BLaER1 treated with 17β-estradiol and CSF1 and Interleukin-3, amounts not matched to agents 10 nM and 100 nM (cell line): Measurements from ENCODE around the gene COQ5.

Experiments
- H3K27ac ChIP-seq, 11 experiments: shearing (Covaris generic); formaldehyde crosslinking; 2 replicates each; pipeline ENCODE4 v1.8.1; 2022
- H3K27me3 ChIP-seq, 11 experiments: shearing (Covaris generic); formaldehyde crosslinking; 2 replicates each; pipeline ENCODE4 v1.8.1; 2022
- H3K36me3 ChIP-seq, 11 experiments: shearing (Covaris generic); formaldehyde crosslinking; 2 replicates each; pipeline ENCODE4 v1.8.1; 2022
- H3K4me1 ChIP-seq, 10 experiments: shearing (Covaris generic); formaldehyde crosslinking; 2 replicates each; pipeline ENCODE4 v1.8.1; 2022
- H3K4me2 ChIP-seq, 11 experiments: shearing (Covaris generic); formaldehyde crosslinking; 2 replicates each; pipeline ENCODE4 v1.8.1; 2022
- H3K4me3 ChIP-seq, 10 experiments: shearing (Covaris generic); formaldehyde crosslinking; 2 replicates each; pipeline ENCODE4 v1.8.1; 2022
- H3K9ac ChIP-seq, 11 experiments: shearing (Covaris generic); formaldehyde crosslinking; 2 replicates each; pipeline ENCODE4 v1.8.1; 2022
- H3K9me3 ChIP-seq, 11 experiments: shearing (Covaris generic); formaldehyde crosslinking; replicated peaks in 1 of 11; 2 replicates each; pipeline ENCODE4 v1.8.1; 2022
- H4K20me1 ChIP-seq, 11 experiments: shearing (Covaris generic); formaldehyde crosslinking; 2 replicates each; pipeline ENCODE4 v1.8.1; 2022
- Cebpa-rat ChIP-seq, 11 experiments: shearing (Covaris generic); IDR thresholded peaks; 2 replicates each; pipeline ENCODE4 v1.8.1; 2022

COQ5 gene

GRCh38 chr12:120469450-120470149 lies 59.4 kb downstream of the COQ5 start, which contains the start of gene SRSF9:
Gene SRSF9 (minus strand): TSS chr12:120469748. CDS start chr12:120469609, 139 bp downstream.
- Histone ChIP-seq H3K27me3 (no peaks in the 10 kb centered on the region), H3K4me3 (peak within 1 kb of the TSS; percentile 85 to 99 (median 96)), H4K20me1 (peaks cover 41 to 52% (median 45%) of the 10 kb centered on the region in 11 experiments), H3K4me2 (peak within 1 kb of the TSS; percentile 87 to 98 (median 93)), H3K4me1 (peaks cover 47 to 69% (median 51%) of the 10 kb centered on the region in 10 experiments), H3K27ac (peak within 1 kb of the TSS; percentile 92 to 99 (median 97)), H3K9ac (peak within 1 kb of the TSS; percentile 92 to 99 (median 98)), H3K9me3 (no peaks in the 10 kb centered on the region), H3K36me3 (peaks cover 24 to 34% (median 32%) of the 10 kb centered on the region in 11 experiments)
- TF ChIP-seq Cebpa-rat (IDR thresholded peaks at IDR 0.05) = no peak

- TF ChIP-seq Cebpa-rat (IDR thresholded peaks at IDR 0.05) = no peak
- peak overlapping the region; percentile 92 to 99 (median 98) for H3K9ac ChIP-seq
Measured at GRCh38 chr12:120468821-120469449, 60.0 kb downstream of the COQ5 start.

GRCh38 chr12:120468325-120468820 lies 60.6 kb downstream of the COQ5 start:
- Histone ChIP-seq H3K4me1 (peaks cover 38 to 57% (median 45%) of the 10 kb centered on the region in 10 experiments), H3K36me3 (peaks cover 37 to 46% (median 44%) of the 10 kb centered on the region in 11 experiments), H3K4me2 (peak overlapping the region; percentile 72 to 95 (median 90)), H3K4me3 (peak overlapping the region; percentile 85 to 99 (median 96)), H4K20me1 (peaks cover 53 to 57% (median 57%) of the 10 kb centered on the region in 11 experiments), H3K9ac (peak overlapping the region; percentile 92 to 99 (median 98)), H3K9me3 (no peaks in the 10 kb centered on the region), H3K27me3 (no peaks in the 10 kb centered on the region), H3K27ac (peak overlapping the region; percentile 92 to 99 (median 97))
- no peak for TF ChIP-seq Cebpa-rat (IDR thresholded peaks at IDR 0.05)

More at GRCh38 chr12:120468821-120469449, 60.0 kb downstream of the COQ5 start:
- H3K4me1 ChIP-seq = peaks cover 41 to 62% (median 46%) of the 10 kb centered on the region in 10 experiments
- H3K9me3 ChIP-seq = no peaks in the 10 kb centered on the region
- peaks cover 31 to 40% (median 39%) of the 10 kb centered on the region in 11 experiments for H3K36me3 ChIP-seq
- H3K4me2 ChIP-seq = peak overlapping the region; percentile 72 to 98 (median 92)
- peak overlapping the region; percentile 85 to 99 (median 96) for H3K4me3 ChIP-seq
- H3K27ac ChIP-seq = peak overlapping the region; percentile 92 to 99 (median 97)
- peaks cover 48 to 54% (median 51%) of the 10 kb centered on the region in 11 experiments for H4K20me1 ChIP-seq
- H3K27me3 ChIP-seq = no peaks in the 10 kb centered on the region

- Histone ChIP-seq H3K36me3 (peaks cover 46 to 55% (median 54%) of the 10 kb centered on the region in 11 experiments), H3K27ac (no peak overlapping the region), H3K4me3 (peak overlapping the region in 7 of 10 experiments; percentile 85 to 99 (median 96); a peak in 10 of 20 replicates), H3K27me3 (no peaks in the 10 kb centered on the region), H3K9me3 (no peaks in the 10 kb centered on the region), H3K9ac (peak overlapping the region; percentile 92 to 99 (median 98); a peak in 18 of 22 replicates), H3K4me2 (peak overlapping the region; percentile 72 to 95 (median 90)), H3K4me1 (peaks cover 35 to 50% (median 42%) of the 10 kb centered on the region in 10 experiments), H4K20me1 (peaks cover 63 to 67% (median 66%) of the 10 kb centered on the region in 11 experiments)
- no peak for TF ChIP-seq Cebpa-rat (IDR thresholded peaks at IDR 0.05)
Measured at GRCh38 chr12:120467439-120467838, 61.5 kb downstream of the COQ5 start.

GRCh38 chr12:120466560-120467315 lies 62.2 kb downstream of the COQ5 start:
- H3K36me3 ChIP-seq = peaks cover 53 to 62% (median 61%) of the 10 kb centered on the region in 11 experiments

GRCh38 chr12:120465756-120466155 lies 63.2 kb downstream of the COQ5 start:
- no peaks in the 10 kb centered on the region for H3K27me3 ChIP-seq
- no peak for TF ChIP-seq Cebpa-rat (IDR thresholded peaks at IDR 0.05)
- peak overlapping the region in 6 of 11 experiments; percentile 10 to 99 (median 24); a peak in 7 of 22 replicates for H3K9ac ChIP-seq
- peaks cover 26 to 37% (median 31%) of the 10 kb centered on the region in 10 experiments for H3K4me1 ChIP-seq
- H3K4me2 ChIP-seq = peak overlapping the region in 6 of 11 experiments; percentile 86 to 93 (median 89); a peak in 10 of 22 replicates
- H4K20me1 ChIP-seq = peaks cover 70 to 83% (median 83%) of the 10 kb centered on the region in 11 experiments
- no peaks in the 10 kb centered on the region for H3K9me3 ChIP-seq
- H3K36me3 ChIP-seq = peaks cover 63 to 72% (median 70%) of the 10 kb centered on the region in 11 experiments
- no peak overlapping the region for H3K4me3 ChIP-seq
- no peak overlapping the region for H3K27ac ChIP-seq

More at GRCh38 chr12:120466560-120467315, 62.2 kb downstream of the COQ5 start:
- H3K4me3 ChIP-seq = peak overlapping the region in 1 of 10 experiments; percentile 9; a peak in 1 of 20 replicates
- TF ChIP-seq Cebpa-rat (IDR thresholded peaks at IDR 0.05) = no peak
- no peaks in the 10 kb centered on the region for H3K27me3 ChIP-seq
- no peak overlapping the region for H3K27ac ChIP-seq
- peak overlapping the region; percentile 6 to 99 (median 38); a peak in 13 of 22 replicates for H3K9ac ChIP-seq
- peaks cover 70 to 74% (median 73%) of the 10 kb centered on the region in 11 experiments for H4K20me1 ChIP-seq
- peak overlapping the region; percentile 72 to 95 (median 90) for H3K4me2 ChIP-seq
- peaks cover 33 to 44% (median 40%) of the 10 kb centered on the region in 10 experiments for H3K4me1 ChIP-seq
- no peaks in the 10 kb centered on the region for H3K9me3 ChIP-seq

- Histone ChIP-seq H3K4me3 (no peak overlapping the region), H3K36me3 (peaks cover 83 to 93% (median 91%) of the 10 kb centered on the region in 11 experiments)
Measured at GRCh38 chr12:120463712-120464111, 65.2 kb downstream of the COQ5 start.

GRCh38 chr12:120462099-120462640 lies 66.8 kb downstream of the COQ5 start:
- no peak for TF ChIP-seq Cebpa-rat (IDR thresholded peaks at IDR 0.05)
- no peak overlapping the region for H3K4me2 ChIP-seq
- H3K4me1 ChIP-seq = peaks cover 6 to 21% (median 13%) of the 10 kb centered on the region in 10 experiments
- H3K9ac ChIP-seq = no peak overlapping the region
- no peaks in the 10 kb centered on the region for H3K9me3 ChIP-seq
- H4K20me1 ChIP-seq = peaks cover 69 to 100% (median 99%) of the 10 kb centered on the region in 11 experiments
- no peak overlapping the region for H3K4me3 ChIP-seq
- H3K36me3 ChIP-seq = peaks cover 95 to 100% (median 100%) of the 10 kb centered on the region in 11 experiments
- no peaks in the 10 kb centered on the region for H3K27me3 ChIP-seq
- H3K27ac ChIP-seq = no peak overlapping the region

More at GRCh38 chr12:120463712-120464111, 65.2 kb downstream of the COQ5 start:
- Histone ChIP-seq H3K4me1 (peaks cover 17 to 30% (median 23%) of the 10 kb centered on the region in 10 experiments), H3K4me2 (no peak overlapping the region), H3K27ac (no peak overlapping the region), H3K9me3 (no peaks in the 10 kb centered on the region), H3K27me3 (no peaks in the 10 kb centered on the region), H3K9ac (no peak overlapping the region), H4K20me1 (peaks cover 77 to 100% (median 99%) of the 10 kb centered on the region in 11 experiments)
- TF ChIP-seq Cebpa-rat (IDR thresholded peaks at IDR 0.05) = no peak
